Panc1 (cell line): ENCODE results near the gene LAMB4. TPM values are rescaled to one million over a fixed set of nuclear protein-coding genes. Genes with fewer than 3 reads are reported as not detected.

Source experiments
- ATAC-seq: fragments of 200-7000 bp; cut with Tn5 transposase; 2 replicates; pipeline ENCODE4 v1.9.1; 2020; ENCODE audit warnings: mild to moderate bottlenecking, moderate library complexity
- BruUV-seq: library from RNA; stranded (reverse); fragments of 400-500 nt; replicated peaks from 2 replicates; lab custom pipeline; 2021; lab: Mats Ljungman, UMichigan
- CTCF ChIA-PET: fragments of 300-600 bp; sonication (Branson Sonifier 250); formaldehyde crosslinking; loops from one replicate; lab custom pipeline; 2022; ENCODE audit warnings: antibody characterized with exemption; lab: Charles Lee
- POLR2A ChIA-PET: fragments of 300-600 bp; sonication (Branson Sonifier 250); formaldehyde crosslinking; loops from one replicate; lab custom pipeline; 2022; ENCODE audit warnings: antibody characterized with exemption; lab: Charles Lee
- DNase-seq: peaks from one replicate; pipeline ENCODE4 v3.0.0-alpha.2; 2010; ENCODE audit warnings: low read depth, low spot score
- H3K27ac ChIP-seq: 2 replicates; pipeline ENCODE4 v1.5.1; 2011; ENCODE audit warnings: mild to moderate bottlenecking, low read length, inconsistent platforms
- H3K27me3 ChIP-seq: fragments of 200-500 bp; sonication (Bioruptor generic); 2 replicates; pipeline ENCODE4 v1.6.0; 2014; ENCODE audit warnings: low read length, inconsistent platforms; ENCODE audit not compliant: control insufficient read depth, insufficient read depth
- H3K36me3 ChIP-seq: fragments of 200-500 bp; sonication (Bioruptor generic); 2 replicates; pipeline ENCODE4 v1.5.1; 2014; ENCODE audit warnings: inconsistent platforms, mild to moderate bottlenecking, low read length, moderate library complexity; ENCODE audit not compliant: control insufficient read depth, insufficient read depth
- H3K4me1 ChIP-seq: 2 replicates; pipeline ENCODE4 v1.5.1; 2011; ENCODE audit warnings: inconsistent platforms, mild to moderate bottlenecking, low read length, moderate library complexity; ENCODE audit not compliant: control insufficient read depth, insufficient read depth
- H3K4me3 ChIP-seq, 2 experiments: 2 replicates each; pipeline ENCODE4 v1.5.1; 2011 to 2012; ENCODE audit warnings: low read depth in 2 of 2, low read length in 2 of 2, mild to moderate bottlenecking in 2 of 2, inconsistent platforms in 1 of 2, moderate library complexity in 1 of 2
- H3K9me3 ChIP-seq: fragments of 200-500 bp; sonication (Bioruptor generic); 2 replicates; pipeline ENCODE4 v1.5.1; 2014; ENCODE audit warnings: low read depth, mild to moderate bottlenecking, inconsistent platforms, low read length, moderate library complexity; ENCODE audit not compliant: control insufficient read depth, insufficient read depth
- POLR2AphosphoS5 ChIP-seq: IDR thresholded peaks from 2 replicates; pipeline ENCODE4 v1.6.1; 2012; ENCODE audit warnings: mild to moderate bottlenecking, low read depth, low read length, moderate library complexity
- SIN3A ChIP-seq: IDR thresholded peaks from 2 replicates; pipeline ENCODE4 v1.6.1; 2012; ENCODE audit warnings: low read depth, mild to moderate bottlenecking, low read length, moderate library complexity, borderline replicate concordance; ENCODE audit not compliant: insufficient read depth
- TCF7L2 ChIP-seq: IDR thresholded peaks from 2 replicates; pipeline ENCODE4 v1.6.1; 2011; ENCODE audit warnings: mild to moderate bottlenecking, low read depth, low read length, inconsistent platforms
- in situ Hi-C: cut with HindIII; loops from 2 replicates; pipeline ENCODE4 v1.10.0; 2016; ENCODE audit warnings: low sequenced_read_pairs, low pct_unique_long_range_greater_than_20kb
- intact Hi-C: fragments of 100-400 bp; cut with micrococcal nuclease; formaldehyde crosslinking; loops from one replicate; pipeline ENCODE4 v1.10.0; 2022; ENCODE audit not compliant: unreplicated experiment
- total RNA-seq: library from RNA; stranded (reverse); gene quantifications from one replicate; pipeline ENCODE4 v1.2.1, GENCODE V29; 2021; ENCODE audit not compliant: unreplicated experiment
- TF ChIP-seq, protein P1 (sequence below), 2 experiments: IDR thresholded peaks; 2 replicates each; pipeline ENCODE4 v1.6.1; 2011 to 2012; ENCODE audit warnings: low read depth in 2 of 2, control low read depth in 1 of 2, low read length in 1 of 2, mild to moderate bottlenecking in 1 of 2, moderate library complexity in 1 of 2; ENCODE audit not compliant: insufficient read depth in 1 of 2
- TF ChIP-seq, protein P2 (sequence below): fragments of 450-650 bp; IDR thresholded peaks from 2 replicates; pipeline ENCODE4 v1.5.1; 2017; ENCODE audit warnings: mild to moderate bottlenecking

The LAMB4 gene
- total RNA-seq, 1 experiment from 2014 or later, result not detected

DNA sequence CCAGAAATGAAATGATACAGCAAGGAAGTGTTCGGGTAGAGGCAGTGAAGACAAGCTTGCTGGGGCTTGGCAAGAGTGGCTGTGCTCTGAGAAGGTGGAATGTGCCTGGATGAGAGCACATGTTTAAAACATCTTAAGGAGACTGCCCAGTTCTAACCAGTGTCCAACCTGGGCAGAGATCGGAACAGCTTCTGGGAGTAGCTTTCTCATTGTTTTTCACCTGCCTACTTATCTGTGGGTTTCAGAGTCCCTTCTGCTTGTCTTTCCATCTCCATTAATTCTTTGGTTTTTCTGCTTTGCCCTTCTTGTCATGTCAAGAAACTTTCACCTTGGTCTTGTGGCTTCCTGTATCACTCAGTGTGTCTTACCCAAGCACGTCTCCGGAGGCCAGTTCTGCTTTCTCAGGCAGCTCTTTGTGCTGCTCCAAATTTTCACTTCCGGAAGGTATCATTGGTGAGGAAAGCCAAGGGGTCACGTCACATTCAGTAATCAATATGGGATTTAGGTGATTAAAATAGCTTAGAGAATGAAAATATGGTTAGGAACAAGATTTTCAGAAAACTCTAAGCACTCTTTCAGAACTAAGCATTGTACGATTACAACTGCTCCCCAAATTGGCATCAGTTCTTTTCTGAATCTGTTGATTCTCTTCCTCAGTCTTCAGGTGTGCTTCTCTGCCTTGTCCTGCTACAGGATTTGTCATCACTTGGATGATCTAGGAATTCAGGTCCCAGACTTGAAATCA, 5.5 kb upstream of the LAMB4 start:
- intact Hi-C loops (no loop called here), in situ Hi-C loops (no loop called here)
- H3K9me3 ChIP-seq, result no peaks in the 10 kb centered on the region
- no peak overlapping the region for H3K4me3 ChIP-seq
- H3K36me3 ChIP-seq, result no peaks in the 10 kb centered on the region; the same call in 1 of the 2 replicates
- ChIA-PET POLR2A (interaction anchor here (0.6 kb wide), 1 partner anchor 142 kb away, joined by 3 read pairs; no protein-coding TSS in a partner anchor), CTCF (no interaction called here)
- H3K4me1 ChIP-seq, result no peaks in the 10 kb centered on the region
- no peak overlapping the region for H3K27ac ChIP-seq
- no TSS peak for BruUV-seq
- no peak for DNase-seq
- ATAC-seq, result no peak
- TF ChIP-seq TCF7L2, result no peak
- no peak for TF ChIP-seq SIN3A
- TF ChIP-seq, protein P1, sequence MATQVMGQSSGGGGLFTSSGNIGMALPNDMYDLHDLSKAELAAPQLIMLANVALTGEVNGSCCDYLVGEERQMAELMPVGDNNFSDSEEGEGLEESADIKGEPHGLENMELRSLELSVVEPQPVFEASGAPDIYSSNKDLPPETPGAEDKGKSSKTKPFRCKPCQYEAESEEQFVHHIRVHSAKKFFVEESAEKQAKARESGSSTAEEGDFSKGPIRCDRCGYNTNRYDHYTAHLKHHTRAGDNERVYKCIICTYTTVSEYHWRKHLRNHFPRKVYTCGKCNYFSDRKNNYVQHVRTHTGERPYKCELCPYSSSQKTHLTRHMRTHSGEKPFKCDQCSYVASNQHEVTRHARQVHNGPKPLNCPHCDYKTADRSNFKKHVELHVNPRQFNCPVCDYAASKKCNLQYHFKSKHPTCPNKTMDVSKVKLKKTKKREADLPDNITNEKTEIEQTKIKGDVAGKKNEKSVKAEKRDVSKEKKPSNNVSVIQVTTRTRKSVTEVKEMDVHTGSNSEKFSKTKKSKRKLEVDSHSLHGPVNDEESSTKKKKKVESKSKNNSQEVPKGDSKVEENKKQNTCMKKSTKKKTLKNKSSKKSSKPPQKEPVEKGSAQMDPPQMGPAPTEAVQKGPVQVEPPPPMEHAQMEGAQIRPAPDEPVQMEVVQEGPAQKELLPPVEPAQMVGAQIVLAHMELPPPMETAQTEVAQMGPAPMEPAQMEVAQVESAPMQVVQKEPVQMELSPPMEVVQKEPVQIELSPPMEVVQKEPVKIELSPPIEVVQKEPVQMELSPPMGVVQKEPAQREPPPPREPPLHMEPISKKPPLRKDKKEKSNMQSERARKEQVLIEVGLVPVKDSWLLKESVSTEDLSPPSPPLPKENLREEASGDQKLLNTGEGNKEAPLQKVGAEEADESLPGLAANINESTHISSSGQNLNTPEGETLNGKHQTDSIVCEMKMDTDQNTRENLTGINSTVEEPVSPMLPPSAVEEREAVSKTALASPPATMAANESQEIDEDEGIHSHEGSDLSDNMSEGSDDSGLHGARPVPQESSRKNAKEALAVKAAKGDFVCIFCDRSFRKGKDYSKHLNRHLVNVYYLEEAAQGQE (IDR thresholded peaks at IDR 0.05; ENCODE audit: insufficient read depth in 1 of 2, low read depth in 2 of 2, low read length in 1 of 2), result no peak
- TF ChIP-seq, protein P2, sequence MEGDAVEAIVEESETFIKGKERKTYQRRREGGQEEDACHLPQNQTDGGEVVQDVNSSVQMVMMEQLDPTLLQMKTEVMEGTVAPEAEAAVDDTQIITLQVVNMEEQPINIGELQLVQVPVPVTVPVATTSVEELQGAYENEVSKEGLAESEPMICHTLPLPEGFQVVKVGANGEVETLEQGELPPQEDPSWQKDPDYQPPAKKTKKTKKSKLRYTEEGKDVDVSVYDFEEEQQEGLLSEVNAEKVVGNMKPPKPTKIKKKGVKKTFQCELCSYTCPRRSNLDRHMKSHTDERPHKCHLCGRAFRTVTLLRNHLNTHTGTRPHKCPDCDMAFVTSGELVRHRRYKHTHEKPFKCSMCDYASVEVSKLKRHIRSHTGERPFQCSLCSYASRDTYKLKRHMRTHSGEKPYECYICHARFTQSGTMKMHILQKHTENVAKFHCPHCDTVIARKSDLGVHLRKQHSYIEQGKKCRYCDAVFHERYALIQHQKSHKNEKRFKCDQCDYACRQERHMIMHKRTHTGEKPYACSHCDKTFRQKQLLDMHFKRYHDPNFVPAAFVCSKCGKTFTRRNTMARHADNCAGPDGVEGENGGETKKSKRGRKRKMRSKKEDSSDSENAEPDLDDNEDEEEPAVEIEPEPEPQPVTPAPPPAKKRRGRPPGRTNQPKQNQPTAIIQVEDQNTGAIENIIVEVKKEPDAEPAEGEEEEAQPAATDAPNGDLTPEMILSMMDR, result no peak
- no peak for TF ChIP-seq POLR2AphosphoS5
- no peaks in the 10 kb centered on the region for H3K27me3 ChIP-seq

DNA sequence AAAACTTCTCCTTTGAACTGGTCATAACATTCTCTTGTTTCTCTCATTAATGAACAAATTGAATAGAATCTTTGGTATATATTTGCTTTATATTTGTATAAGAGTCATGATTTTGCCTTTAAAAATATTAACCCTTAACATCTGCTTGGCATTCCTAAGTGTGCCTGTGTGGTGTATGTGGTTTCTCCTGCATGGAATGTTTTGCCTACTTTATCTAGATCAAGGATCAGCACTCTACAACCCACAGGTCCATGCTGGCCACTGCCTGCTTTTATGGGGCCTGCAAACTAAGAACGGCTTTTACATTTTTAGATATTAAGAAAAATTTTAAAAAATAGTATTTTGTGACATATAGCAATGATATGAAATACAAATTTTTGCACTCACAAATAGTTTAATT, 4.3 kb upstream of the LAMB4 start:
- Histone ChIP-seq H3K4me1 (no peaks in the 10 kb centered on the region), H3K4me3 (no peak overlapping the region), H3K27ac (no peak overlapping the region), H3K27me3 (no peaks in the 10 kb centered on the region), H3K9me3 (no peaks in the 10 kb centered on the region), H3K36me3 (no peaks in the 10 kb centered on the region; the same call in 1 of the 2 replicates)
- TF ChIP-seq POLR2AphosphoS5, result no peak
- TF ChIP-seq, protein P1 (IDR thresholded peaks at IDR 0.05; ENCODE audit: insufficient read depth in 1 of 2, low read depth in 2 of 2, low read length in 1 of 2), result no peak
- TF ChIP-seq, protein P2, result no peak
- TF ChIP-seq SIN3A, result no peak
- CTCF ChIA-PET, result no interaction called here
- DNase-seq (no peak), ATAC-seq (no peak)
- POLR2A ChIA-PET, result no interaction called here
- no TSS peak for BruUV-seq
- in situ Hi-C loops (no loop called here), intact Hi-C loops (no loop called here)
